ENCODE results near the gene UNC5B. TPM values are rescaled to one million over a fixed set of nuclear protein-coding genes. Genes with fewer than 3 reads are reported as not detected.

UNC5B gene
- total RNA-seq, 1 donor from 2014 or later = 13.1 TPM

- no peaks in the 10 kb centered on the region for H3K9me3 Mint-ChIP-seq (ENCODE audit: unreplicated experiment)
- peak overlapping the region; percentile 34 for H3K27ac Mint-ChIP-seq (ENCODE audit: unreplicated experiment)
Measured at GRCh38 chr10:71246591-71247413, 34.4 kb downstream of the UNC5B start.

GRCh38 chr10:71247414-71247705 is 35.0 kb downstream of the UNC5B start:
- TF ChIP-seq, protein P1, sequence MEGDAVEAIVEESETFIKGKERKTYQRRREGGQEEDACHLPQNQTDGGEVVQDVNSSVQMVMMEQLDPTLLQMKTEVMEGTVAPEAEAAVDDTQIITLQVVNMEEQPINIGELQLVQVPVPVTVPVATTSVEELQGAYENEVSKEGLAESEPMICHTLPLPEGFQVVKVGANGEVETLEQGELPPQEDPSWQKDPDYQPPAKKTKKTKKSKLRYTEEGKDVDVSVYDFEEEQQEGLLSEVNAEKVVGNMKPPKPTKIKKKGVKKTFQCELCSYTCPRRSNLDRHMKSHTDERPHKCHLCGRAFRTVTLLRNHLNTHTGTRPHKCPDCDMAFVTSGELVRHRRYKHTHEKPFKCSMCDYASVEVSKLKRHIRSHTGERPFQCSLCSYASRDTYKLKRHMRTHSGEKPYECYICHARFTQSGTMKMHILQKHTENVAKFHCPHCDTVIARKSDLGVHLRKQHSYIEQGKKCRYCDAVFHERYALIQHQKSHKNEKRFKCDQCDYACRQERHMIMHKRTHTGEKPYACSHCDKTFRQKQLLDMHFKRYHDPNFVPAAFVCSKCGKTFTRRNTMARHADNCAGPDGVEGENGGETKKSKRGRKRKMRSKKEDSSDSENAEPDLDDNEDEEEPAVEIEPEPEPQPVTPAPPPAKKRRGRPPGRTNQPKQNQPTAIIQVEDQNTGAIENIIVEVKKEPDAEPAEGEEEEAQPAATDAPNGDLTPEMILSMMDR (IDR thresholded peaks at IDR 0.05) = no peak
- Mint-ChIP-seq H3K9me3 (ENCODE audit: unreplicated experiment) (no peaks in the 10 kb centered on the region), H3K27ac (ENCODE audit: unreplicated experiment) (no peak overlapping the region), H3K27me3 (ENCODE audit: unreplicated experiment) (no peaks in the 10 kb centered on the region), H3K36me3 (ENCODE audit: unreplicated experiment) (no peaks in the 10 kb centered on the region), H3K4me3 (ENCODE audit: unreplicated experiment) (no peak overlapping the region), H3K4me1 (ENCODE audit: unreplicated experiment) (peaks cover 52% of the 10 kb centered on the region)
- DNase-seq (ENCODE audit: extremely low spot score, unreplicated experiment) = no peak

More at GRCh38 chr10:71246591-71247413, 34.4 kb downstream of the UNC5B start:
- TF ChIP-seq, protein P1 (IDR thresholded peaks at IDR 0.05) = no peak
- no peaks in the 10 kb centered on the region for H3K27me3 Mint-ChIP-seq (ENCODE audit: unreplicated experiment)
- H3K36me3 Mint-ChIP-seq (ENCODE audit: unreplicated experiment) = no peaks in the 10 kb centered on the region
- peaks cover 58% of the 10 kb centered on the region for H3K4me1 Mint-ChIP-seq (ENCODE audit: unreplicated experiment)
- DNase-seq (ENCODE audit: extremely low spot score, unreplicated experiment) = no peak
- no peak overlapping the region for H3K4me3 Mint-ChIP-seq (ENCODE audit: unreplicated experiment)

GRCh38 chr10:71247804-71248203 is 35.4 kb downstream of the UNC5B start:
- peaks cover 48% of the 10 kb centered on the region for H3K4me1 Mint-ChIP-seq (ENCODE audit: unreplicated experiment)

GRCh38 chr10:71248210-71248609 is 35.8 kb downstream of the UNC5B start:
- Mint-ChIP-seq H3K27me3 (ENCODE audit: unreplicated experiment) (no peaks in the 10 kb centered on the region), H3K4me3 (ENCODE audit: unreplicated experiment) (no peak overlapping the region), H3K27ac (ENCODE audit: unreplicated experiment) (no peak overlapping the region), H3K4me1 (ENCODE audit: unreplicated experiment) (peaks cover 47% of the 10 kb centered on the region), H3K36me3 (ENCODE audit: unreplicated experiment) (no peaks in the 10 kb centered on the region), H3K9me3 (ENCODE audit: unreplicated experiment) (no peaks in the 10 kb centered on the region)
- DNase-seq (ENCODE audit: extremely low spot score, unreplicated experiment) = no peak
- TF ChIP-seq, protein P1 (IDR thresholded peaks at IDR 0.05) = no peak

More at GRCh38 chr10:71247804-71248203, 35.4 kb downstream of the UNC5B start:
- H3K36me3 Mint-ChIP-seq (ENCODE audit: unreplicated experiment) = no peaks in the 10 kb centered on the region
- H3K27me3 Mint-ChIP-seq (ENCODE audit: unreplicated experiment) = no peaks in the 10 kb centered on the region
- H3K4me3 Mint-ChIP-seq (ENCODE audit: unreplicated experiment) = no peak overlapping the region
- TF ChIP-seq, protein P1 (IDR thresholded peaks at IDR 0.05) = no peak
- H3K9me3 Mint-ChIP-seq (ENCODE audit: unreplicated experiment) = no peaks in the 10 kb centered on the region
- DNase-seq (ENCODE audit: extremely low spot score, unreplicated experiment) = no peak
- no peak overlapping the region for H3K27ac Mint-ChIP-seq (ENCODE audit: unreplicated experiment)

DNA sequence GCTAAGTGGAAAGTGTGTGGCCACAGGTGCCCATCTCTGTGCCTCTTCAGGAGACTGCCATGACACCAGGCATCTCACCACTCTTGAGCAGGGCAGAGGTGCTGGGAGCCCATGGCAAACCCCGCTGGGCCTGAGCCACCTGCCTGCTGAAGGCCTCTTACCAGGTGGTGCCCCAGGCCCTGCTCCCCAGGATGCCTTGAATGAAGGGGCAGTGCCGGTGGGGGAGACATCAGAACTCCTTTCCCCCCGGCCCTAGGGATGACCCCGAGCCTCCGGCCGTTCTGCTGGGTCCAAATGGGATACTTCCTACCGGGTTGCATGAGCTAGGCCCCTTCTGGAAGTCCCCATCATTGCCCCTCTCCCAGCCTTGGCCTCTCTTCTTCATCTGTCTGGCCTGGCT is 37.6 kb downstream of the UNC5B start:
- no peaks in the 10 kb centered on the region for H3K36me3 Mint-ChIP-seq (ENCODE audit: unreplicated experiment)
- no peak overlapping the region for H3K4me3 Mint-ChIP-seq (ENCODE audit: unreplicated experiment)
- TF ChIP-seq, protein P1 (IDR thresholded peaks at IDR 0.05) = no peak
- H3K4me1 Mint-ChIP-seq (ENCODE audit: unreplicated experiment) = peaks cover 31% of the 10 kb centered on the region
- no peak overlapping the region for H3K27ac Mint-ChIP-seq (ENCODE audit: unreplicated experiment)
- no peak for DNase-seq (ENCODE audit: extremely low spot score, unreplicated experiment)
- H3K9me3 Mint-ChIP-seq (ENCODE audit: unreplicated experiment) = no peaks in the 10 kb centered on the region
- H3K27me3 Mint-ChIP-seq (ENCODE audit: unreplicated experiment) = no peaks in the 10 kb centered on the region
